Stimulated activated naive CD4-positive, alpha-beta T cell (primary cell): ENCODE data around the gene NFIB.

ENCODE experiments used
- DNase-seq, 6 experiments: peaks; one replicate each; lab custom pipeline; 2025; lab: John Stamatoyannopoulos, UW

The NFIB gene

GRCh38 chr9:14273696-14274121 lies 40.2 kb downstream of the NFIB start:
- no peak for DNase-seq

GRCh38 chr9:14272927-14273528 lies 40.9 kb downstream of the NFIB start:
- no peak for DNase-seq

GRCh38 chr9:14271093-14271673 lies 42.8 kb downstream of the NFIB start:
- no peak for DNase-seq

- no peak for DNase-seq
Measured at GRCh38 chr9:14270358-14271092, 43.4 kb downstream of the NFIB start.

- no peak for DNase-seq
Measured at GRCh38 chr9:14269916-14270315, 44.0 kb downstream of the NFIB start.

- DNase-seq = no peak
Measured at GRCh38 chr9:14263707-14264483, 50.0 kb downstream of the NFIB start.

- DNase-seq = no peak
Measured at GRCh38 chr9:14262827-14263226, 51.1 kb downstream of the NFIB start.

- no peak for DNase-seq
Measured at GRCh38 chr9:14261616-14262015, 52.3 kb downstream of the NFIB start.

- no peak for DNase-seq
Measured at GRCh38 chr9:14260101-14260500, 53.8 kb downstream of the NFIB start.

GRCh38 chr9:14258660-14259239 lies 55.2 kb downstream of the NFIB start:
- DNase-seq = no peak

GRCh38 chr9:14258156-14258555 lies 55.8 kb downstream of the NFIB start:
- DNase-seq = no peak

- no peak for DNase-seq
Measured at GRCh38 chr9:14256588-14256987, 57.4 kb downstream of the NFIB start.

- DNase-seq = no peak
Measured at GRCh38 chr9:14251154-14252071, 62.5 kb downstream of the NFIB start.

GRCh38 chr9:14250794-14251153 lies 63.2 kb downstream of the NFIB start:
- DNase-seq = no peak

GRCh38 chr9:14249527-14249926 lies 64.4 kb downstream of the NFIB start:
- DNase-seq = no peak

GRCh38 chr9:14248149-14248548 lies 65.8 kb downstream of the NFIB start:
- no peak for DNase-seq

GRCh38 chr9:14247577-14247976 lies 66.4 kb downstream of the NFIB start:
- DNase-seq = no peak

- DNase-seq = no peak
Measured at GRCh38 chr9:14246951-14247350, 67.0 kb downstream of the NFIB start.

GRCh38 chr9:14245901-14246525 lies 67.9 kb downstream of the NFIB start:
- DNase-seq = no peak

GRCh38 chr9:14243514-14244042 lies 70.4 kb downstream of the NFIB start:
- no peak for DNase-seq
